Tibial nerve (tissue), 4 donors: ENCODE measurements around the gene PROM2. TPM values are rescaled to one million over a fixed set of nuclear protein-coding genes. Genes with fewer than 3 reads are reported as not detected.

Experiments used
- DNase-seq, 2 donors: peaks; one replicate each; pipeline ENCODE4 v3.0.0-alpha.2; 2019; ENCODE audit warnings: low spot score in 2 of 2
- H3K27ac ChIP-seq, 4 donors: fragments of 200-600 bp; sonication (generic) in 3 of 4; one replicate each; pipeline ENCODE4 v1.5.1; 2017 to 2019; ENCODE audit warnings: mild to moderate bottlenecking in 1 of 4
- H3K27me3 ChIP-seq, 2 donors: fragments of 200-600 bp; sonication (generic) in 1 of 2; one replicate each; pipeline versions ENCODE4 v1.5.1 to v1.6.0; 2017 to 2019
- H3K36me3 ChIP-seq, 3 donors: fragments of 200-600 bp; sonication (generic); one replicate each; pipeline ENCODE4 v1.5.1; 2018 to 2019
- H3K4me1 ChIP-seq, 4 donors: fragments of 200-600 bp; sonication (generic) in 3 of 4; one replicate each; pipeline ENCODE4 v1.5.1; 2017 to 2019
- H3K4me3 ChIP-seq, 4 donors: fragments of 200-600 bp; sonication (generic) in 3 of 4; one replicate each; pipeline ENCODE4 v1.5.1; 2017 to 2019; ENCODE audit warnings: mild to moderate bottlenecking in 1 of 4, moderate library complexity in 1 of 4
- H3K9me3 ChIP-seq, 4 donors: fragments of 200-600 bp; sonication (generic) in 3 of 4; one replicate each; pipeline ENCODE4 v1.5.1; 2017 to 2019
- EP300 ChIP-seq, 2 donors: sonication (generic); formaldehyde crosslinking; IDR thresholded peaks; one replicate each; pipeline ENCODE4 v1.6.1; 2017; ENCODE audit warnings: antibody characterized with exemption in 2 of 2, mild to moderate bottlenecking in 1 of 2
- POLR2A ChIP-seq, 2 donors: fragments of 450-650 bp; IDR thresholded peaks; one replicate each; pipeline ENCODE4 v1.6.1; 2017; ENCODE audit warnings: antibody characterized with exemption in 2 of 2, mild to moderate bottlenecking in 2 of 2, moderate library complexity in 2 of 2
- whole genome bisulfite sequencing, 2 donors: methylation state at CpG; one replicate each; pipeline ENCODE4 v1.1.5; 2018; 5-methylcytosine and 5-hydroxymethylcytosine counted together
- total RNA-seq, 4 donors: library from RNA; depleted of rRNA; stranded (reverse); fragments of >200 nt; gene quantifications; one replicate each; pipeline ENCODE4 v1.1.0, GENCODE V29; 2016
- TF ChIP-seq, protein P1 (sequence below), 5 experiments: fragments of 200-600 bp in 3 of 5; fragments of 450-650 bp in 2 of 5; sonication (generic) in 3 of 5; IDR thresholded peaks; one replicate each; pipeline ENCODE4 v1.5.1; 2016 to 2019; ENCODE audit warnings: antibody characterized with exemption in 5 of 5, mild to moderate bottlenecking in 3 of 5, moderate library complexity in 2 of 5

Gene PROM2
- total RNA-seq, 4 donors from 2014 or later = 2.2 to 12.3 (median 5.3) TPM

DNA sequence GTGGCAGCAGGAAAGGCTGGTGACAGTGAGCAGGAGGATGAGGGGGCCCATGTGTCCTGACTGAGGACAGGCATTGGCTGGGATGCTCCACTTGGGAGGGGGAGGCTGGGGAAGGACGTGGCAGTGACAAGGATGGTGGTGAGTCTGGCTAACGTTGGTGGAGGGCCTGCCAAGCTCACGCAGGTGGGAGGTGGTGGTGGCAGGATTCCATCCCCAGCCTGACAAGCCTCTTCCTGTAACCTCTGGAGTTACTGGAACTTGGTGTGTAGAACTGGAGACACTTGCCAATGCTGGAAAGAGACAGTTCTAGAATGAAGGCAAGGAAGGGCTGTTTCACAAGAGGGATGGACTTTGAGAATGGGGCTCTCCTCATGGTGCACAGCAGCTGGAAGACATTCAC, 8.2 kb downstream of the PROM2 start:
- Histone ChIP-seq H3K36me3 (peaks cover 0 to 46% (median 0%) of the 10 kb centered on the region in 3 donors), H3K27me3 (no peaks in the 10 kb centered on the region), H3K9me3 (no peaks in the 10 kb centered on the region), H3K4me1 (no peaks in the 10 kb centered on the region), H3K27ac (no peak overlapping the region), H3K4me3 (no peak overlapping the region)
- TF ChIP-seq POLR2A (IDR thresholded peaks at IDR 0.05) (no peak), EP300 (IDR thresholded peaks at IDR 0.05) (no peak)
- TF ChIP-seq, protein P1, sequence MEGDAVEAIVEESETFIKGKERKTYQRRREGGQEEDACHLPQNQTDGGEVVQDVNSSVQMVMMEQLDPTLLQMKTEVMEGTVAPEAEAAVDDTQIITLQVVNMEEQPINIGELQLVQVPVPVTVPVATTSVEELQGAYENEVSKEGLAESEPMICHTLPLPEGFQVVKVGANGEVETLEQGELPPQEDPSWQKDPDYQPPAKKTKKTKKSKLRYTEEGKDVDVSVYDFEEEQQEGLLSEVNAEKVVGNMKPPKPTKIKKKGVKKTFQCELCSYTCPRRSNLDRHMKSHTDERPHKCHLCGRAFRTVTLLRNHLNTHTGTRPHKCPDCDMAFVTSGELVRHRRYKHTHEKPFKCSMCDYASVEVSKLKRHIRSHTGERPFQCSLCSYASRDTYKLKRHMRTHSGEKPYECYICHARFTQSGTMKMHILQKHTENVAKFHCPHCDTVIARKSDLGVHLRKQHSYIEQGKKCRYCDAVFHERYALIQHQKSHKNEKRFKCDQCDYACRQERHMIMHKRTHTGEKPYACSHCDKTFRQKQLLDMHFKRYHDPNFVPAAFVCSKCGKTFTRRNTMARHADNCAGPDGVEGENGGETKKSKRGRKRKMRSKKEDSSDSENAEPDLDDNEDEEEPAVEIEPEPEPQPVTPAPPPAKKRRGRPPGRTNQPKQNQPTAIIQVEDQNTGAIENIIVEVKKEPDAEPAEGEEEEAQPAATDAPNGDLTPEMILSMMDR (IDR thresholded peaks at IDR 0.05) = no peak
- 60 to 76% methylated on average over 3 of the region's 3 CpGs for WGBS, 2 donors
- DNase-seq = no peak

DNA sequence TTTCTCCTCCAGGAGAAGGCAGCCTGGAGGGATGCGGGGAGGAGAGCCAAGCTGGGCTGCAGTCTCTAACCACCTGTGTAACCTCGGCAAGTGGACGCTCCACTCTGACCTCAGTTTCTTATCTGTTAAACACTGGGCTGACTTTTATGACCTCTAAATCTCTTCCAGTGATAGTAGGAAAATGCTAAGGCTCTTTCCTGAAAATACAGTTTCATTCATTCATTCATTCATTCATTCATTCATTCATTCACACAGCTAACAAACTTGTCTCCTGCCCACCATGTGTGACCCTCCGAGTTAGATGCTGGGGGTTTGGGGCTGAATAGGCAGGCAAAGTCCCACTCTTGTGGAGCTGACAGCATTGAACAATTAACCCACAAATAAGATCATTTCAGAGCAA, 9.3 kb downstream of the PROM2 start:
- TF ChIP-seq EP300 (IDR thresholded peaks at IDR 0.05) = no peak
- TF ChIP-seq POLR2A (IDR thresholded peaks at IDR 0.05) = no peak
- TF ChIP-seq, protein P1 (IDR thresholded peaks at IDR 0.05) = no peak
- peaks cover 0 to 56% (median 0%) of the 10 kb centered on the region in 3 donors for H3K36me3 ChIP-seq
- DNase-seq = no peak
- 69 to 76% methylated on average over 4 of the region's 4 CpGs for WGBS, 2 donors
- no peak overlapping the region for H3K27ac ChIP-seq
- H3K4me1 ChIP-seq = no peaks in the 10 kb centered on the region
- H3K27me3 ChIP-seq = no peaks in the 10 kb centered on the region
- no peaks in the 10 kb centered on the region for H3K9me3 ChIP-seq
- no peak overlapping the region for H3K4me3 ChIP-seq

DNA sequence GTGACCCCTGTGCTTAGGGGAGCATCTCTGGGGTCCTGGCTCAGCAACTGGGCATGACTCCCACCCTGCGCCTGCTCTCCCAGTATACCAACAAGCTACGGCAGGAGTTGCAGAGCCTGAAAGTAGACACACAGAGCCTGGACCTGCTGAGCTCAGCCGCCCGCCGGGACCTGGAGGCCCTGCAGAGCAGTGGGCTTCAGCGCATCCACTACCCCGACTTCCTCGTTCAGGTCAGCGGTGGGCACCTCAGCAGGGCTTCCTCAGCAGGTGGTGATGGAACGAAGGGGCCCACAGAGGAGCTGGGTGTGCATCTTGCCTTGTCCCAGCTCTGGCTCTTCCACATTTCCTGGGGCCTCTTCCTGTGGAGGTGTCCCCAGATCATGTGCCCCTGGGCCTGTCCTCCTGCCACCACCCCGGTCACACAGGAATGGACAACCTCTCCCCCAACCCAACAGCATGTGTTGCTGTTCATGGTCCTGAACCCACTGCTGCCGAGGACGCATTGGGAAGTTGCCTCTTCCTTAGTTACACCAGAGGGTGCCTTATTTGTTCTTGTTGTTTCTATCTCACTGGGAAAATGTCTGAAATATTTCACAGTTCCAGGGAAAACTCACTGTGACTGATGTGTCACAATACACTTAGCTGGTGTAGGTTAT, 10.8 kb downstream of the PROM2 start:
- Histone ChIP-seq H3K36me3 (peaks cover 0 to 58% (median 0%) of the 10 kb centered on the region in 3 donors), H3K27me3 (no peaks in the 10 kb centered on the region), H3K9me3 (peaks cover 0 to 5% (median 0%) of the 10 kb centered on the region in 4 donors), H3K4me1 (no peaks in the 10 kb centered on the region), H3K27ac (no peak overlapping the region), H3K4me3 (no peak overlapping the region)
- DNase-seq = no peak
- 83 to 89% methylated on average over 9 to 13 of the region's 13 CpGs for WGBS, 2 donors
- no peak for TF ChIP-seq EP300 (IDR thresholded peaks at IDR 0.05)

DNA sequence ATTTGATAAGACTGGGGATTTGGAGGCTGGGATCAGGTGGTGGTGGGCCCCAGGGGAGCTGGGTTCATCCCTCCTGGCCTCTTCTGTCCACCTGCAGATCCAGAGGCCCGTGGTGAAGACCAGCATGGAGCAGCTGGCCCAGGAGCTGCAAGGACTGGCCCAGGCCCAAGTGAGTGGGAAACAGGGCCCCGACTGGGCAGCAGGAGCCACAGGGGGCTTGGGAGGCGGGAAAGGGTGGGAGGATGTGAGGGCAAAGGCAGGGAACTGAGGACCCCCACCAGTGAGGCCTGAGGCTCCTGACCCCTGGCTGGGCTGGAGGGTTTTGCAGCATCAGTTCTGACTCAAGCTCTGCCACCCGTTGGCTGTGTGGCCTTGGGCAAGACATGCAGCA, 11.3 kb downstream of the PROM2 start:
- no peaks in the 10 kb centered on the region for H3K27me3 ChIP-seq

DNA sequence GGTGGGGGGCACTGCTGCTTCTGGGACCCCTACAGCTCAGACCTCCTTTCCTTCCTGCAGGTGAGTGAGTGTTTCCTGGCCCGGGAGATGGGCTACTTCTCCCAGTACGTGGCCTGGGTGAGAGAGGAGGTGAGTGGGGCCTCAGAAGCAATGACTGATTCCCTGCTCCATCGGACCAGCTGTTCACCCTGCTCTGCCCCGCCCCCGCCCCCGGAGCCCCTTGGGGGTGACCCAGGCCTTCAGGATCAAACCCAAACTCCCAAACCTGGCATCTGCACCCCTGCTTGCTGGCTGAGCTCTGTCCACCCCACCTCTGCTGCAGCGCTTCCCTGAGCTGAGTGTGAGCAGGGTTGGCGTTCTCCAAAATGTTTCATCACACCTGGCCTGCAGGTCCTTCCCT, 13.1 kb downstream of the PROM2 start:
- TF ChIP-seq POLR2A (IDR thresholded peaks at IDR 0.05) = no peak
- TF ChIP-seq, protein P1 (IDR thresholded peaks at IDR 0.05) = no peak
- no peak for DNase-seq

More for the DNA sequence above, 11.3 kb downstream of the PROM2 start:
- H3K4me3 ChIP-seq = no peak overlapping the region
- H3K4me1 ChIP-seq = no peaks in the 10 kb centered on the region
- peaks cover 0 to 10% (median 0%) of the 10 kb centered on the region in 4 donors for H3K9me3 ChIP-seq
- WGBS, 2 donors = 53 to 57% methylated on average over 4 of the region's 4 CpGs
- no peak overlapping the region for H3K27ac ChIP-seq
- H3K36me3 ChIP-seq = peaks cover 0 to 59% (median 0%) of the 10 kb centered on the region in 3 donors
- no peak for DNase-seq
- TF ChIP-seq EP300 (IDR thresholded peaks at IDR 0.05) = no peak
- TF ChIP-seq POLR2A (IDR thresholded peaks at IDR 0.05) = no peak
- TF ChIP-seq, protein P1 (IDR thresholded peaks at IDR 0.05) = no peak

More for the DNA sequence above, 13.1 kb downstream of the PROM2 start:
- Histone ChIP-seq H3K9me3 (peaks cover 0 to 28% (median 2%) of the 10 kb centered on the region in 4 donors), H3K27ac (no peak overlapping the region), H3K36me3 (peaks cover 0 to 58% (median 0%) of the 10 kb centered on the region in 3 donors), H3K4me1 (no peaks in the 10 kb centered on the region), H3K27me3 (no peaks in the 10 kb centered on the region), H3K4me3 (no peak overlapping the region)
- 42 to 75% methylated on average over 4 to 8 of the region's 8 CpGs for WGBS, 2 donors
